GM19468 (cell line): ENCODE data around the gene NDUFA8.

ENCODE experiments used
- ATAC-seq: cut with Tn5 transposase; IDR thresholded peaks from one replicate; pipeline ENCODE4 v1.9.1; 2021; ENCODE audit warnings: mild to moderate bottlenecking, moderate library complexity, moderate number of reproducible peaks; ENCODE audit not compliant: unreplicated experiment; ENCODE audit errors: extremely low read depth

The NDUFA8 gene

DNA sequence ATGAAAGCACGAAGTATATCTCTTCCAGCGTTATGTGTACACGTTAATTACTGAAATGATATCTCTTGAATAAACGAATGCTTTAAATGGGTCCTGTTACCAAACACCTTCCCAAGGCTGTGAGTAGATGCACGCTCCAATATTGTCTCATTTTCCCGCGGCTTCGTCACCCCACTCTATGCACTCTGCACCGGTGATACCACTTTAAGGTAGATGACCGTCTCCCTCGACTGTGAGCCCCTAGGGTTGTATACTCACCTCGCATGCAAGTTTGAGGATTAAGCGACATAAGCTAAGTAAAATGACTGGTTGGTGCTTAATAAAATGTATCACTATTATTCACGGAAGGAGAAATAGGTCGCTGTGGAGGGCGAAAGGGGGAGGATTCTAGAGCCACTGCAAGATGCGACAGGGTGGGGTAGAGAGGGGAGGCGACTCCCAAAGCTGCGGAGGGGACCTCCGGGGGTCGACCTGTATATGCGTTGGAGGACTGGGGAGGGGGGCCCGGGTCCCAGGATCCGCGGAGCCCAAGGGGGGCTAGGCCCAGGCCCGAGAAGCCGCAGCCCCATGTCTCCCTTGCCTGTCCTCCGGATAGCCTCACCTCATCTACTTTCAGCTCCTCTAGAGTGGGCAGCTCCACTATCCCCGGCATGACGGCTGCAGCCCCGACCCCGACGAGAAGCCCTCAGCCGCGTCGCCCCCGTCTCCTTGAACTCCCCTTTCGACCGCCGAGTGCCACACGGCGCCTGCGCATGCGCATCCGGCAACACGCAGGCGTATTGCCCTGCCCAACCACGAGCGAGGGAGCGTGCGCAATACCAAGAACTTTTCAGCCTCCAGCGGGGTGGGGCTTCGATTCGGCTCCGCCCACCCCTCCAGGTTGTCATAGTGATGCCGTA lies at the start of gene NDUFA8, which contains the start of gene MORN5:
Gene NDUFA8, minus strand, starts transcription at position 754 of the 899 bp plus-strand sequence. Its CDS starts 102 bp downstream, at position 652.
Gene MORN5, plus strand, starts transcription at position 883 of the 899 bp plus-strand sequence. CDS start 65 bp downstream, outside the sequence.
- peak; percentile 58 for ATAC-seq

DNA sequence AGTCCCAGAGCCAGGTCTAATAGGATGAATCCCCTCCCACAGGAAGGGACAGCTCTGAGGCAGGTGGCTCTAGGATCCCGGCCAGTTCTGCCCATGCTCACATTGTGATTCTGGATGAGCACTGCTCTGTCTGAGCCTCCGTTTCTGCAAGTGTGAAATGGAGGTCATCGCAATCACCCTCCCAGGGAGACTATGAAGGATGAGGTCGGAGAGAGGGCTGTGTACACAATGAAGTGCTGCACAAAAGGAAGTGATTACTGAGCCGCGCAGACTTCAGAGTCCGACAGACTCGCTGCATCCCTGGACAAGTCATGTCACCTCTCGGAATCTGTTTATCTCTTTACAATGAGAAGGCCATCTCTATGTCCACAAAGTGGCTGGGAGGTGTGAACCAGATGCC lies 47.5 kb upstream of the NDUFA8 start:
- no peak for ATAC-seq

DNA sequence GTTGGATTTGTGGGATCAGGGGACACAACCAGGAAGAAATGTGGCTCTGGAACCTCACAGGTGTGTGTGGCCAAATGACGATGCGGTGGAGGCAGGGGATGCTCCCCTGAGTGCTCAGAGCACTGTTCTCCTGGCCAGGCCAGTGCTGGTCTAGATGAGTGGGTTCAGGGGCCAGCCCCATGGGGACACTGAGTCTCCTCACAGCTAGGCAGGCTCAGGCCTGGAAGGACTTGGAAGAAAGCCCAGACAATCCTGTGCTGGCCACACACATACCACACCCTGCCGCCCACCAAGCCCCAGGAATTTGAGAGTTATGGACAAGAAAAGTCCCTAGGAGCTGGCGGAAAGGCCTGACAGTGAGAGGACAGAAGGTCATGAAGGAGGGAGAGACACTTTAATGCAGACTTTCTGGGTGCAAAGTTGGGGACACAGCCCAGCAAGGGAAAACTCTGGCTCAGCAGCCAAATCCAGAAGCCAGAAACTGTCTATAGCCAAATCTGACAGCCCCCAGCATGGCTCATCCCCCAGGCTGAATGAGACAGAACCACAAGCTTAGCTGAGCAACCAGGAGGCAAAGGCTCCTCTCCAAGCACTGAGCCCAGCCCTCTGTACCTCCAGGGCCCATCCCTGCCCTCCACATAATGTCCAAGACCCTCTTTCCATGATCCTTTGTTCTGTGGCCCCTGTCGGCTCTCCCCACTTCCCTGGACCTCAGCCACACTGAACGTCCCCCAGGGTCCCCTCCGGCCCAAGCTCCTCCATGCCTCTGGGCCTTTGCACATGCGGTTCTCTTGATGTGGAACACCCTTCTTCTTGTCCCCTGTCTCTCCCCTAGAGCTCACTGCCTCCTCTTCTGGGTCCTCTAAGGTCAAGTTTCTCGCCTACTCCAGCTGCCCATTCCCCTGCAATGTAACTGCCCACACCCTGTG lies 46.8 kb upstream of the NDUFA8 start:
- no peak for ATAC-seq

DNA sequence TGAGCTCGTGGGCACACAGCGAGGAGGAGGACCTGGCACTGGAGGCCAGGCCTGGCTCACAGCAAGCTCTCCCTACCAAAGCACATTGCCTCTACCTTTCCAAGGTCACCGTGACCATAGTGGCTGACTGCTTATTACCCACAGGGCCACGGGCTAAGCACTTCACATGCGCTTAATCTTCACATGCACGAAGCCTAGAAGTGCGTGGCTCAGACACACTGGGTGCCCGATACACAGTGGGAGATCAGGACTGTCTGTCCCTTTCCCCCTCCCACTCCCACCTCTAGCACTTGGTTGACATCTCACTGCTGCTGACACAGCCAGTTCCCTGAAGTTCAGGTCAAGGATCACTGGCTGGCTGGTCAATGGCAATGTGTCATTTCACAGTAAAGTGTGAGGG lies 45.6 kb upstream of the NDUFA8 start:
- no peak for ATAC-seq

DNA sequence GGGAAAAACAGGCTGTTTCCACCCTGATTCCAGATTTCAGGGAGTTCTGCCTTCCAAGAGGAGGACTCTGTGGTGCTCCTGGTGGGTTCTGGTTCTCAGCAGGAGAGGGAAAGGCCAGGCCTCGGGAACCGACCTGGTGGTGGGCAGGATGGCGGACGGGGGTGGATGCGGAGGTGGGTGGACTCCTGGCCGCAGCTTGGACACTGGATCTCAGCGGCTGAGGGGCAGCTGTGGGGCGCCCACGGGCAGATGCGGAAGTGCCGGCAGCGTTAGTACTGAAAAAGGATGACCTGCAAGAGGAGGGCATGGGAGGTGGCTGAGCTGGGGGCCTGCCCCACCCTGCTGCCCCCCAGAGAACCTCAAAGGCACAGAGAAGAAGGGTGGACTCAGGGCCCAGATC lies 44.9 kb upstream of the NDUFA8 start:
- ATAC-seq, result no peak

DNA sequence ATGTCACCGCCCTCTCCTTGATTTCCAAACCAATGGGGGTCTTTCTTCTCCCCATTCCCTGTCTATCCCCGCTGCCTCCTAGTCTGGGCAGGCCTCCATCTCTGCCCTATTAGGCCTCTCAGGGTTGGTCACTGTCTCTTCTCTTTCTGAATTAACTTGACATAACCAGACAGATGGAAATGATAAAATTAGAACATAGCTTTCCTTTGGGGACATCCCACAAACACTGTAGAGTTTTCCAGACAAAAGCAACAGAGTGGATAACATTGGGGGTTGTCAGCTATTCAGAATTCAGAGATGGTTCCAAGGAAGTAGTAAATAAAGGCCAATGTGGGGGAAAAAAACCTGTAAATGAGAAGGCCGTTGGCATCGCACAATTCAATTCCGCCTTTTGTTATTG lies 44.5 kb upstream of the NDUFA8 start:
- ATAC-seq, result no peak

DNA sequence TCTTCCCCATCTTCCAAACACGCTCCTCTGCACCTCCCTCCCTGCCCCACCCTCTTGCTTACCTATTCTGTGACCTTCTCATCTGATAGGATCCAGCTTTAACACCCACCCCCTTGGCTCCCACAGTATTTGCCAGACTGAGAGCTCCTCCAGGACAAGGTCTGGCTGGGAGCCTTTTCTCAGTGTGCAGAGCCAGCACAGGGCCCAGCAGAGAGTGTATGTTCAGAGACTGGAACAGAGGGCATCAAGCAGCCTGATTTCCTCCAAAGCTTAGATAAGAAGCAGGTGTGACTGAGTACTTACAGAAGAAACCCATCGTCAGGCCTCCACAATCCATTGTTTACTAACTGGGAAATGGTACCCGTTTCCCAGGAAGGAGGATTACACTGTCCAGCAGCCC lies 42.5 kb upstream of the NDUFA8 start:
- no peak for ATAC-seq

DNA sequence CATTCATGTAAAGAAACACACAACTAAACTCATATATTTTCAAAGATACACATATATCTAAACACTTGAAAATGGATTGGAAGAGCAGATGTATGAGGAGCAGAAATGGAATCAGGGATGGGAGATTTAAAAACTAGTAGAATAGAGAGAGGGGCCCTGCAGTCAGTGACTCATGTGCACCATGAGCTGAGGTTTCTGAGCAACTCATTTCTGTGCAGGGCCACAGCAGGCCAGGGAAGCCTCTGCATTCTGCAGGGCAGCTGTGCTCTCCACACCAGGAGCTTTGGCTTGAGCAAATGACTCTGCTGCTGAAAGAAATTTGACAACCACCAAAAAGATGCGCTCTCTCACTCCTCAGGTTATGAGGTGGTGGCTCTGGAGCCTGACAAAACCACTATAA lies 42.1 kb upstream of the NDUFA8 start:
- ATAC-seq, result no peak

DNA sequence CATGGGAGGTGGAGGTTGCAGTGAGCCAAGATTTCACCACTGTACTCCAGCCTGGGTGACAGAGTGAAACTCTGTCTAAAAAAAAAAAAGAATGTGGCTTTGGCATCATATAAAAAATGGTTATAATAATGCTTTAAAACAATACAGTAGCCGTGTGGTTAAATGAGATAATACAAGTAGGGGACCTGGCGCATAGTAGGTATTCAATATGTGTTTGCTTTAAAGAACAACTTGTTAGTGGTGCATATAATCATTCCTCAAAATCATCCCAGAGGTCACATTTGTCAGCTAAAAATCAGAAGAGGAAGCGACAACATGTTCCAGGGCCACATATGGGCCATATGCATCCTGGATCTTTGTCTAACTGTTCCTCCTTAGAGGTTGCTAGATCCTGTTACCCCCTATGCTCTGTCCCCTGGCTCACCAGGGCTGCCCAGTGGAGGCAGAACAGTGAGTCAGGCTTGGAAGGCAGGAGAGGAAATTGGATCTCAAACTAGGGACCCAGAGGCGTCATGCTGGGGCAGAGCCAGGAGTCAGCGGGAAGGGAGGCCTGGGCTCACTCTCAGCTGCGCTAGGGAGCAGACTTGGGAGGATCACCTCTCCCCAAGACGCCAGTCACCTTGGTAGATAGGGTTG lies 41.5 kb upstream of the NDUFA8 start:
- no peak for ATAC-seq

DNA sequence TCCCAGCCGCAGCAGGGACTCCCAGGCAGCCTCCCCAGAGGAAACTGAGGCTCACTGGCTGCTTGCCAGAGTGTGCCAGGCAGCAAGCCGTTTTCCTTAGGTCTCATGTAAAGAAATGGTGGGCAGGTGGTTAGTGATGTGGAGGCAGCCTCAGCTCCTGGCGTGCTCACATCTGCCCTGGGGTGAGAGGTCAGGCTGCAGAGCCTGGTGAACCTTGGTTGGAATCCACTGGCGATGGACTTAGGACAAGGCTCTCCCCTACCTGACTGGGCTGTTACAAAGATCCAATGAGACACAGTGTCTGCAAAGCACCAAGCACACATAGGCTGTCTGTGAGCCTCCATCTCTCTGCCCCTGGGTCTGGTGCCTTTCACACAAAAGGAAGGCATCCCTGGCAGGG lies 38.3 kb upstream of the NDUFA8 start:
- no peak for ATAC-seq

DNA sequence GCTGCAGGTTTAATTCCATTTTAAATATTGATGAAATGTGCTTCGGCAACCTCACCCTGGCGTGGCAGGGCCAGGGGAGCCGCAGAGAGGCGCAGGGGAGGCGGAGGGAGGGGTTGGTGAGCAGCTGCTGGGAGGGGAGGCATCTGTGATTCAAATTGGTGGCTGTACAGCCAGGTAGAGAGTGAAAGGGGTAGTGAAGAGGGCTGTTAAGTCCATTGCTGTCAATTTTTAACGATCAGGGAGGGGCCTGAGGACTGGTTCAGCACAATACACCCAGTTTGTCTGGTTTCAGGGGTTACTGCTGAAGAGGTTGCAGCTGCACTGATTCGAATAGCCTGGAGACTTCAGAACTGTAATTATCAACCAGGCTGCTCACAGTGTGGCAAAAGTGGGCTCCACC lies 37.8 kb upstream of the NDUFA8 start:
- ATAC-seq, result no peak

DNA sequence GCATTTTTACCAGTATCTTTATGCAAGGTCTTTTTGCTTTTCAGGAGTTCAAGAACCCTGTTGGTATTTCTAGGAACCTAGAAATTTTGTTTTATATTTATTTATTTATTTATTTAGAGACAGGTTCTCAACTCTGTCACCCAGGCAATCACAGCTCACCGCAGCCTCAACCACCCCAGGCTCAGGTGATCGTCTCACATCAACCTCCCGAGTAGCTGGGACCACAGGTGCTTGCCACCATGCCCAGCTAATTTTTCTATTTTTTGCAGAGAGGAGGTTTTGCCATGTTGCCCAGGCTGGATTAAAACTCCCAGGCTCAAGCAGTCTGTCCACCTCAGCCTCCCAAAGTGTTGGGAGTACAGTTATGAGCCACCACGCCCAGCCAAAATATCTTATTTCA lies 36.3 kb upstream of the NDUFA8 start:
- ATAC-seq, result no peak

DNA sequence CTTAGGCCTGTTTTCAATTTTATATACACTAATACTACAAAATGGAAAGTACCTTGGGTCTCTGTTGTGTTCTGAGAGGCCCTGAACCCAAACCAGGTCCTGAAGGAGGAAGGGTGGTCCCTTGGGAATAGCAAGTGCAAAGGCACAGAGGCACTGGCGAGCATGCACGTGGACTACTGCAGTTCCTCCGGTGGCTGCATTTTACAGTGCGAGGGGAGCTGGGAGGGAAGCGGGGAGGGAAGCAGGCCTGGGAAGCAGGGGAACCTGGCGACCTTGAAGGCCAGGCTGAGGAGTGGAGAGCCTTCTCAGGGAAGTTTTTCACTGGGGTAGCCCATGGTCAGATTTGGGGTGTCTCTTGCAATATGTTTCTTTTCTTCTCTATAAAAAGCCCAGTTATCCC lies 34.1 kb upstream of the NDUFA8 start:
- no peak for ATAC-seq

DNA sequence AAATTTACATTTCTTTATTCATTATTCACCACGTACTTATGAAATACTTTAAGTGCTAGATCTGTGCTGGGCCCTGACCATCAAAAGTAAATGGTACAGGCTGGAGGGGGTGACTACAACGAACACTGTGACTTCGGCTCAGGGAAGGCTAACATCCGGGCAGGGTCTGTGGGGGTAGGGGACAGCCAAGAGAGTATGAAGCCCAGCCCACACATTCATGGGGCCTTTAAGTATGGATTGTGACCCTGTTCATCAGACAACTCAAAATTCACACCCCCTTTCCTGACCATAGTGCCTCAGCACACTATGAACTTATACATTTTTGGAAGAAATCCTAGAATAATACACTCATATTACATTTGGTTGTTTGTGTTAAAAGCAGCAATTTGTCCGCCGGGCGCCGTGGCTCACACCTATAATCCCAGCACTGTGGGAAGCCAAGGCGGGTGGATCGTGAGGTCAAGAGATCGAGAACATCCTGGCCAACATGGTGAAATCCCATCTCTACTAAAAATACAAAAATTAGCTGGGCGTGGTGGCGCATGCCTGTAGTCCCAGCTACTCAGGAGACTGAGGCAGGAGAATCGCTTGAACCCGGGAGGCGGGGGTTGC lies 33.4 kb upstream of the NDUFA8 start:
- no peak for ATAC-seq

DNA sequence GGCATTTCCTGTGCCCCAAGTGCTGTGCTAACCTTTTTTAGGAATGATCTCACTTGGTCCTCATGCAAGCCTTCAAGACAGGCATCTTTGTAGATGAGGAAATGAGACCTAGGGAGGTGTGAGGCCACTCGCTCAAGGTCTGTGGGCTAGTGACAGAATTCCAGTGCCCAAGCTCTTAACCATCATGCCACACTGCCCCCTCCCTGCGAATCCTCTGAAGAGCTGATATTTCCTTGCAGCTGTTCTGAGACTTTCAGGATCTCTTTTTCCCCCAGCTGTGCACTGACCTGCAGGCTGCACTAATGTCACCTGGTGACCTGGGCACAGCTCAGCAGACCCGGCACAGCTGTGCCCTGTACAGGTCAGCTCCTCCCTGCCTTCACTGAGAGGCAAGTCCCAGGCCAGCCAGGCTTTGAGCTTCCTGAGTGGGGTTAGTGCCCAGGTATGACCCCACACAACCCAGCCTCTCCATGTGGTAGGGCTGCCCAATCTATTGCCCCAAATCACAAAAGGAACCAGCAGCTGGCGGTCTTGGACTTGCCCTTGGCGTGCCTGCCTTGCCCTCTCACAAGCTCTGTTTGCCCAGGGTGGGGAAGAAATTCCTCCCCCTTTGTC lies 32.8 kb upstream of the NDUFA8 start:
- ATAC-seq, result no peak

DNA sequence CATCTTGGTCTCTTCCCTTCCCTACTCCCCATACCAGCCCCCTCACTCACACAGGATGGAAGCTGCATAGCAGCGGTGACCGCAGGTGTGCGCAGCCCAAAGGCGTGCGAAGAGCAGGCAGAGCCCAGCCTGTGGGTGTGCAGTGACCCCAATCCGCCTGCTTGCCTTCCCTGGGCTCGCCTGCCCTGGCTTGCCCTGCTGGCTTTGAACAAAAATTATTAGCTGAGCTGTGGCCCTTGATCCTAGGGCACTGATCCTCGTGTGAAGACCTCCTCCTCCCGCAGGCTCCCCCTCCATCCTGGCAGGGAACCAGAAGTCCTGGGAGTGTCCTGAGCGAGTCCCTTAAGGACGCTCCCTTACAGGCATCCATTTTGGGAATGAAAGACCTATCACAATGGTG lies 32.0 kb upstream of the NDUFA8 start:
- ATAC-seq, result no peak

DNA sequence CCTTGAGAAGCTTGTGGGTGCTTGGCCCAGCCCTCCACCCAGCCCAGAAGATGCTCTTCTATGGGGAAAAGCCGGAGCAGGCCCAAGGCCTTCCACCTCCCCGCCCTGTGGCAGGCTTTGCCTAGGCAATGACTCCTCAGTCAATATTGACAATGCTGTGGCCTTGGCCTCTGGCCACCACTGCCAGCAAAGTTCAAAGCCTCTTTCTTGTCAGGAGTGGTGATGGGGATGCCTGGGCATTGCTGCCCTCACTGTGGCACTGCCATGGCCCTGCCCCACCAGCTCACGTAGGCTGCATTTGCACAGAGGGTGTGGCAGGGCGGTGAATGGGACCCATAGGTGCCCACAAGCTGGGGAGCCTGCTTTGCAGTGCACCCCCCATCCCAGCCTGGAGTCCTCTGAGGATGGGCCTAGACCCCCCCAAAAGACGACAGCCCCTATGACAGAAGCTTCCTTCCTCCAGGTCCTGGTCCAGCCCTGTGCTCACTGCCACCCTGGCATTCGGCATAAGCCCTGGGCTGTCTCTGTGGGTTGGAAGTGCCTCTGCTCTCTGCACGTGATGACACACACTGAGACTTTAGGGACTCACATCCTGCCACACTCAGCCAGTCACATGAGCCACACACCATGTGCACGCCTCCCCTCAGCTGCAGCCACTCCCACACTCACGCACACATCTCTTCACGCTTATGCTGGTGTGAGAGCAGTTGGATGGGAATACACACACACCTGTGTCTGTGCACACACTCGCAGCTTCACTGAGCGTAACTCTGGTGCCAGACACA lies 31.2 kb upstream of the NDUFA8 start:
- no peak for ATAC-seq

DNA sequence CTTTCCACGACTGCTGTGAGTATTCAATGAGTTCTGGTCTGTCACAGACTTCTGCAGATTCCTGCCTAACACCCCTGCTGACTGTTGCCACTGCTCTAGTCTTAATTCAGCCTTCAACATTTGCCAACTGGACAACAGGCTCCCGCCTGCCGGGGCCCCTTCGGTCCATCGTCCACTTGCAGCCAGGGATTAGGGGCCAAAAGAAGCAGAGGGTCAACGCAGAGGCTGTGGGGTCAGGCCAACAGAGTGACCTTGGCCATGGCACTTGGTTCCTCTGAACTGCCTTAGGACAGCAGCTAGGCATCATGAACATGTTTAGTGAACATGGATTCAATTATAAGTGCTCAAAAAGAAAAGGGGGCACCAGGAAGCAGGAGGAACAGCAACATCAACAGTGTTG lies 28.8 kb upstream of the NDUFA8 start:
- ATAC-seq, result no peak
